Chondrocyte (in vitro differentiated cells): Measurements from ENCODE around the gene DNAL1. TPM values are rescaled to one million over a fixed set of nuclear protein-coding genes. Genes with fewer than 3 reads are reported as not detected.
"Not testable (repeated sequence)": the region's sequence is repeated elsewhere in the genome, so short reads cannot be mapped to it uniquely, and the experiment has no call there.

Experiments
- DNase-seq: peaks from one replicate; pipeline ENCODE4 v3.0.0; 2021; ENCODE audit warnings: mixed read lengths, low spot score
- H3K27ac Mint-ChIP-seq: one replicate; pipeline ENCODE4 v1.8.0; 2021; ENCODE audit warnings: mild to moderate bottlenecking, moderate library complexity, mixed read lengths; ENCODE audit not compliant: unreplicated experiment
- H3K27me3 Mint-ChIP-seq: 2 replicates; pipeline ENCODE4 v1.8.0; 2021; ENCODE audit warnings: low read depth, mixed read lengths
- H3K36me3 Mint-ChIP-seq: 2 replicates; pipeline ENCODE4 v1.8.0; 2021; ENCODE audit warnings: low read depth, mixed read lengths
- H3K4me1 Mint-ChIP-seq: 2 replicates; pipeline ENCODE4 v1.8.0; 2021; ENCODE audit warnings: low read depth, mild to moderate bottlenecking, mixed read lengths
- H3K4me3 Mint-ChIP-seq: one replicate; pipeline ENCODE4 v1.8.0; 2021; ENCODE audit warnings: mild to moderate bottlenecking, moderate library complexity, mixed read lengths; ENCODE audit not compliant: unreplicated experiment
- H3K9me3 Mint-ChIP-seq: 2 replicates; pipeline ENCODE4 v1.8.0; 2021; ENCODE audit warnings: low read depth, mixed read lengths
- CTCF ChIP-seq: fragments of 200-600 bp; sonication (generic); IDR thresholded peaks from 2 replicates; pipeline ENCODE4 v1.5.0; 2021; ENCODE audit warnings: antibody characterized with exemption, mild to moderate bottlenecking, moderate library complexity
- total RNA-seq: library from RNA; stranded (reverse); gene quantifications from 3 replicates; pipeline ENCODE4 v1.2.1, GENCODE V29; 2021

DNAL1 gene
- total RNA-seq, 1 donor from 2014 or later = 15.2 TPM

- H3K27me3 Mint-ChIP-seq = no peaks in the 10 kb centered on the region
- peak overlapping the region; percentile 42 for H3K27ac Mint-ChIP-seq
- no peaks in the 10 kb centered on the region for H3K9me3 Mint-ChIP-seq
- no peak for TF ChIP-seq CTCF
- H3K36me3 Mint-ChIP-seq = peaks cover 7% of the 10 kb centered on the region
- peaks cover 11% of the 10 kb centered on the region for H3K4me1 Mint-ChIP-seq
- no peak overlapping the region for H3K4me3 Mint-ChIP-seq
- DNase-seq = no peak
Observed at GRCh38 chr14:73696466-73697400, 51.9 kb downstream of the DNAL1 start.

- H3K27ac Mint-ChIP-seq = no peak overlapping the region
- no peaks in the 10 kb centered on the region for H3K9me3 Mint-ChIP-seq
- no peak for DNase-seq
- no peak for TF ChIP-seq CTCF
- no peak overlapping the region for H3K4me3 Mint-ChIP-seq
- H3K4me1 Mint-ChIP-seq = peaks cover 16% of the 10 kb centered on the region
- H3K36me3 Mint-ChIP-seq = peaks cover 10% of the 10 kb centered on the region
- no peaks in the 10 kb centered on the region for H3K27me3 Mint-ChIP-seq
Observed at GRCh38 chr14:73700325-73700724, 55.5 kb downstream of the DNAL1 start.

- H3K36me3 Mint-ChIP-seq, H3K4me3 Mint-ChIP-seq, H3K27me3 Mint-ChIP-seq, H3K9me3 Mint-ChIP-seq, DNase-seq, H3K27ac Mint-ChIP-seq: not testable (repeated sequence)
- peaks cover 25% of the 10 kb centered on the region for H3K4me1 Mint-ChIP-seq
Observed at GRCh38 chr14:73708076-73708475, 63.3 kb downstream of the DNAL1 start.

- Mint-ChIP-seq H3K4me3 (no peak overlapping the region), H3K27me3 (no peaks in the 10 kb centered on the region), H3K9me3 (no peaks in the 10 kb centered on the region), H3K27ac (peak overlapping the region; percentile 49), H3K4me1 (peaks cover 26% of the 10 kb centered on the region), H3K36me3 (peaks cover 4% of the 10 kb centered on the region)
- DNase-seq = no peak
- no peak for TF ChIP-seq CTCF
Observed at GRCh38 chr14:73709904-73710469, 65.2 kb downstream of the DNAL1 start.

- Mint-ChIP-seq H3K27me3 (no peaks in the 10 kb centered on the region), H3K4me1 (peaks cover 27% of the 10 kb centered on the region), H3K27ac (no peak overlapping the region), H3K4me3 (no peak overlapping the region), H3K9me3 (no peaks in the 10 kb centered on the region), H3K36me3 (peaks cover 6% of the 10 kb centered on the region)
- peak; percentile 10 for TF ChIP-seq CTCF
- no peak for DNase-seq
Observed at GRCh38 chr14:73710737-73711136, 66.0 kb downstream of the DNAL1 start.
